HepG2 (cell line): ENCODE measurements around the gene NACC2. TPM values are rescaled to one million over a fixed set of nuclear protein-coding genes. Genes with fewer than 3 reads are reported as not detected.

ENCODE experiments used
- ATF7-NPFF ChIP-seq: sonication (generic); formaldehyde crosslinking; IDR thresholded peaks from 2 replicates; pipeline ENCODE4 v1.8.1; 2023; ENCODE audit warnings: mild to moderate bottlenecking, low read depth, missing genetic modification reagents, moderate library complexity
- CEBPZ ChIP-seq: IDR thresholded peaks from 2 replicates; pipeline ENCODE4 v1.6.1; 2012; ENCODE audit warnings: low read length, improper control_type of control experiment
- ETV6 ChIP-seq: sonication (generic); formaldehyde crosslinking; conservative IDR thresholded peaks from 2 replicates; pipeline ENCODE4 v1.4.0; 2020; ENCODE audit warnings: missing genetic modification reagents
- HOXA3 ChIP-seq: sonication (generic); formaldehyde crosslinking; IDR thresholded peaks from 2 replicates; pipeline ENCODE4 v1.5.0; 2020; ENCODE audit warnings: missing genetic modification reagents
- KLF6 ChIP-seq: IDR thresholded peaks from 2 replicates; pipeline ENCODE4 v1.8.0; 2016; ENCODE audit warnings: missing biosample characterization, missing genetic modification reagents
- MAZ ChIP-seq, 2 experiments: sonication (generic) in 1 of 2; formaldehyde crosslinking in 1 of 2; IDR thresholded peaks; 2 replicates each; pipeline versions ENCODE4 v1.5.0 to v1.6.1; 2012 to 2020; ENCODE audit warnings: low read depth in 2 of 2, mild to moderate bottlenecking in 2 of 2, borderline replicate concordance in 1 of 2, improper control_type of control experiment in 1 of 2, low read length in 1 of 2, missing genetic modification reagents in 1 of 2, moderate library complexity in 1 of 2
- MIER2 ChIP-seq: IDR thresholded peaks from 2 replicates; pipeline ENCODE4 v1.6.1; 2016; ENCODE audit warnings: missing biosample characterization, missing genetic modification reagents
- MXI1 ChIP-seq: IDR thresholded peaks from 3 replicates; pipeline ENCODE4 v1.6.1; 2012; ENCODE audit warnings: low read depth, low read length, inconsistent platforms, borderline replicate concordance
- RBM22 ChIP-seq: fragments of 200-400 bp; formaldehyde crosslinking; optimal IDR thresholded peaks from 2 replicates; pipeline ENCODE3; 2017; ENCODE audit warnings: mild to moderate bottlenecking, low read length, moderate library complexity
- RBM39 ChIP-seq: fragments of 200-400 bp; formaldehyde crosslinking; IDR thresholded peaks from one replicate; pipeline ENCODE4 v1.6.1; 2018; ENCODE audit warnings: antibody characterized with exemption, mild to moderate bottlenecking, low read depth, low read length; ENCODE audit not compliant: poor library complexity, severe bottlenecking
- SP4 ChIP-seq: sonication (generic); formaldehyde crosslinking; IDR thresholded peaks from 2 replicates; pipeline ENCODE4 v1.8.1; 2023; ENCODE audit warnings: mild to moderate bottlenecking, missing genetic modification reagents
- ZNF12 ChIP-seq: sonication (generic); formaldehyde crosslinking; IDR thresholded peaks from 2 replicates; pipeline ENCODE4 v1.5.0; 2020; ENCODE audit warnings: missing genetic modification reagents
- ZNF235 ChIP-seq: sonication (generic); formaldehyde crosslinking; IDR thresholded peaks from 2 replicates; pipeline ENCODE4 v1.8.1; 2023; ENCODE audit warnings: mild to moderate bottlenecking, missing genetic modification reagents, borderline replicate concordance
- ZNF367 ChIP-seq: sonication (generic); formaldehyde crosslinking; IDR thresholded peaks from 2 replicates; pipeline ENCODE4 v1.4.0; 2020; ENCODE audit warnings: missing genetic modification reagents, borderline replicate concordance
- ZNF468 ChIP-seq: sonication (generic); formaldehyde crosslinking; IDR thresholded peaks from 2 replicates; pipeline ENCODE4 v1.8.0; 2022; ENCODE audit warnings: mild to moderate bottlenecking, moderate library complexity, missing genetic modification reagents
- ZNF660 ChIP-seq: sonication (generic); formaldehyde crosslinking; IDR thresholded peaks from 2 replicates; pipeline ENCODE4 v1.5.1; 2020; ENCODE audit warnings: mild to moderate bottlenecking, low read depth, missing genetic modification reagents, borderline replicate concordance
- ZNF777 ChIP-seq: sonication (generic); formaldehyde crosslinking; IDR thresholded peaks from 2 replicates; pipeline ENCODE4 v1.4.0; 2020; ENCODE audit warnings: missing genetic modification reagents
- ZNF816 ChIP-seq: sonication (generic); formaldehyde crosslinking; IDR thresholded peaks from 2 replicates; pipeline ENCODE4 v1.8.0; 2022; ENCODE audit warnings: missing genetic modification reagents, mild to moderate bottlenecking, borderline replicate concordance
- polyA plus RNA-seq, 8 experiments: library from polyadenylated mRNA; depleted of rRNA in 3 of 8; stranded (reverse) in 7 of 8; unstranded in 1 of 8; fragments of >200 nt; fragmentation: Illumina TruSeq in 4 of 8; extraction: Trizol in 4 of 8; gene quantifications; 2 replicates each; pipeline versions ENCODE4 v1.2.1 to v1.2.3, GENCODE V29; 2011 to 2016; ENCODE audit warnings: low read depth in 4 of 8, missing spikeins in 1 of 8, mixed read lengths in 1 of 8; ENCODE audit not compliant: insufficient read depth in 1 of 8
- total RNA-seq, 5 experiments: library from RNA; depleted of rRNA; stranded (reverse); fragments of >200 nt; fragmentation: Illumina TruSeq; extraction: Trizol; gene quantifications; 2 replicates each; pipeline ENCODE4 v1.2.3, GENCODE V29; 2016; ENCODE audit warnings: low read depth in 1 of 5
- TF ChIP-seq, protein P1 (sequence below): sonication (generic); formaldehyde crosslinking; IDR thresholded peaks from 2 replicates; pipeline ENCODE4 v1.8.0; 2022; ENCODE audit warnings: missing genetic modification reagents, mild to moderate bottlenecking, borderline replicate concordance
- TF ChIP-seq, protein P2 (sequence below): sonication (generic); formaldehyde crosslinking; IDR thresholded peaks from 2 replicates; pipeline ENCODE4 v1.5.0; 2020; ENCODE audit warnings: missing genetic modification reagents
- TF ChIP-seq, protein P3 (sequence below): sonication (generic); formaldehyde crosslinking; IDR thresholded peaks from 2 replicates; pipeline ENCODE4 v1.4.0; 2020; ENCODE audit warnings: mild to moderate bottlenecking, low read depth, missing genetic modification reagents
- TF ChIP-seq, protein P4 (sequence below): sonication (generic); formaldehyde crosslinking; IDR thresholded peaks from 2 replicates; pipeline ENCODE4 v1.5.0; 2020; ENCODE audit warnings: mild to moderate bottlenecking, missing genetic modification reagents, moderate library complexity

The NACC2 gene
- total and polyA plus RNA-seq, 2 of the 13 experiments (the other 11 are each of a cell fraction or from before 2014, with no cell fraction given), result 5.9 to 12.3 TPM

GRCh38 chr9:136117916-136118319 is 22.8 kb upstream of the NACC2 start (continued):
- TF ChIP-seq, protein P1, sequence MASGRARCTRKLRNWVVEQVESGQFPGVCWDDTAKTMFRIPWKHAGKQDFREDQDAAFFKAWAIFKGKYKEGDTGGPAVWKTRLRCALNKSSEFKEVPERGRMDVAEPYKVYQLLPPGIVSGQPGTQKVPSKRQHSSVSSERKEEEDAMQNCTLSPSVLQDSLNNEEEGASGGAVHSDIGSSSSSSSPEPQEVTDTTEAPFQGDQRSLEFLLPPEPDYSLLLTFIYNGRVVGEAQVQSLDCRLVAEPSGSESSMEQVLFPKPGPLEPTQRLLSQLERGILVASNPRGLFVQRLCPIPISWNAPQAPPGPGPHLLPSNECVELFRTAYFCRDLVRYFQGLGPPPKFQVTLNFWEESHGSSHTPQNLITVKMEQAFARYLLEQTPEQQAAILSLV (CRISPR knock-in tag), result no peak
- no peak for TF ChIP-seq ZNF777 (CRISPR knock-in tag)
- TF ChIP-seq MAZ (IDR thresholded peaks at IDR 0.05; ENCODE audit: borderline replicate concordance, low read depth, low read length), result peak; percentile 10; the same call in 1 of the 2 replicates
- no peak for TF ChIP-seq MAZ (CRISPR knock-in tag; IDR thresholded peaks at IDR 0.05; ENCODE audit: low read depth)
- TF ChIP-seq ZNF468 (CRISPR knock-in tag), result 0 out of 2 replicates have a peak, but pooled peaks have one; percentile 12
- TF ChIP-seq ZNF367 (CRISPR knock-in tag), result no peak
- no peak for TF ChIP-seq ZNF816 (CRISPR knock-in tag)
- no peak for TF ChIP-seq KLF6 (CRISPR knock-in tag)
- no peak for TF ChIP-seq ETV6
- no peak for TF ChIP-seq MXI1
- TF ChIP-seq CEBPZ, result no peak
- no peak for TF ChIP-seq ZNF12 (CRISPR knock-in tag)
- 0 out of 2 replicates have a peak, but pooled peaks have one; percentile 1 for TF ChIP-seq HOXA3 (CRISPR knock-in tag)
- TF ChIP-seq, protein P2, sequence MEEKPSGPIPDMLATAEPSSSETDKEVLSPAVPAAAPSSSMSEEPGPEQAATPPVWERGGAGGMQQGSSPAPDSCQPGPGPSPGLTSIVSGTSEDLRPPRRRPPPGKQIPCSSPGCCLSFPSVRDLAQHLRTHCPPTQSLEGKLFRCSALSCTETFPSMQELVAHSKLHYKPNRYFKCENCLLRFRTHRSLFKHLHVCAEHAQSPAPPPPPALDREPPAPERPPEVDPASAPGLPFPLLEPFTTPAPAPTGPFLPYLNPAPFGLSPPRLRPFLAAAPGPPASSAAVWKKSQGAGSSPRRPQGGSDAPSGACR (CRISPR knock-in tag), result peak; percentile 35; the same call in 1 of the 2 replicates
- TF ChIP-seq RBM22, result no peak
- TF ChIP-seq ZNF660 (CRISPR knock-in tag), result no peak
- TF ChIP-seq SP4 (CRISPR knock-in tag), result no peak
- TF ChIP-seq, protein P3, sequence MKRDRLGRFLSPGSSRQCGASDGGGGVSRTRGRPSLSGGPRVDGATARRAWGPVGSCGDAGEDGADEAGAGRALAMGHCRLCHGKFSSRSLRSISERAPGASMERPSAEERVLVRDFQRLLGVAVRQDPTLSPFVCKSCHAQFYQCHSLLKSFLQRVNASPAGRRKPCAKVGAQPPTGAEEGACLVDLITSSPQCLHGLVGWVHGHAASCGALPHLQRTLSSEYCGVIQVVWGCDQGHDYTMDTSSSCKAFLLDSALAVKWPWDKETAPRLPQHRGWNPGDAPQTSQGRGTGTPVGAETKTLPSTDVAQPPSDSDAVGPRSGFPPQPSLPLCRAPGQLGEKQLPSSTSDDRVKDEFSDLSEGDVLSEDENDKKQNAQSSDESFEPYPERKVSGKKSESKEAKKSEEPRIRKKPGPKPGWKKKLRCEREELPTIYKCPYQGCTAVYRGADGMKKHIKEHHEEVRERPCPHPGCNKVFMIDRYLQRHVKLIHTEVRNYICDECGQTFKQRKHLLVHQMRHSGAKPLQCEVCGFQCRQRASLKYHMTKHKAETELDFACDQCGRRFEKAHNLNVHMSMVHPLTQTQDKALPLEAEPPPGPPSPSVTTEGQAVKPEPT (CRISPR knock-in tag), result no peak
- no peak for TF ChIP-seq RBM39
- TF ChIP-seq ATF7-NPFF (CRISPR knock-in tag), result no peak
- no peak for TF ChIP-seq MIER2
- TF ChIP-seq, protein P4, sequence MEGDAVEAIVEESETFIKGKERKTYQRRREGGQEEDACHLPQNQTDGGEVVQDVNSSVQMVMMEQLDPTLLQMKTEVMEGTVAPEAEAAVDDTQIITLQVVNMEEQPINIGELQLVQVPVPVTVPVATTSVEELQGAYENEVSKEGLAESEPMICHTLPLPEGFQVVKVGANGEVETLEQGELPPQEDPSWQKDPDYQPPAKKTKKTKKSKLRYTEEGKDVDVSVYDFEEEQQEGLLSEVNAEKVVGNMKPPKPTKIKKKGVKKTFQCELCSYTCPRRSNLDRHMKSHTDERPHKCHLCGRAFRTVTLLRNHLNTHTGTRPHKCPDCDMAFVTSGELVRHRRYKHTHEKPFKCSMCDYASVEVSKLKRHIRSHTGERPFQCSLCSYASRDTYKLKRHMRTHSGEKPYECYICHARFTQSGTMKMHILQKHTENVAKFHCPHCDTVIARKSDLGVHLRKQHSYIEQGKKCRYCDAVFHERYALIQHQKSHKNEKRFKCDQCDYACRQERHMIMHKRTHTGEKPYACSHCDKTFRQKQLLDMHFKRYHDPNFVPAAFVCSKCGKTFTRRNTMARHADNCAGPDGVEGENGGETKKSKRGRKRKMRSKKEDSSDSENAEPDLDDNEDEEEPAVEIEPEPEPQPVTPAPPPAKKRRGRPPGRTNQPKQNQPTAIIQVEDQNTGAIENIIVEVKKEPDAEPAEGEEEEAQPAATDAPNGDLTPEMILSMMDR, result no peak
- no peak for TF ChIP-seq ZNF235
